GM12878 (cell line): Measurements from ENCODE around the gene TNFSF4. TPM values are rescaled to one million over a fixed set of nuclear protein-coding genes. Genes with fewer than 3 reads are reported as not detected.

Experiments used
- ATAC-seq: fragments of 200-7000 bp; cut with Tn5 transposase; 3 replicates; pipeline ENCODE4 v1.9.1; 2020; ENCODE audit warnings: mild to moderate bottlenecking, moderate library complexity
- BruUV-seq: library from RNA; stranded (reverse); fragments of 400-500 nt; replicated peaks from 2 replicates; lab custom pipeline; 2021; lab: Mats Ljungman, UMichigan
- CTCF ChIA-PET: fragments of 300-600 bp; sonication (Branson Sonifier 250); formaldehyde crosslinking; extraction: SDS; loops from one replicate; lab custom pipeline; 2021; ENCODE audit warnings: inconsistent platforms; lab: Yijun Ruan, JAX
- POLR2A ChIA-PET: fragments of 350-600 bp; formaldehyde crosslinking; extraction: SDS; loops from one replicate; lab custom pipeline; 2021; ENCODE audit warnings: inconsistent platforms; lab: Charles Lee
- RAD21 ChIA-PET: fragments of 300-600 bp; sonication (Branson Sonifier 250); formaldehyde crosslinking; loops from one replicate; lab custom pipeline; 2023; ENCODE audit warnings: antibody characterized with exemption; ENCODE audit not compliant: unreplicated experiment; lab: Charles Lee
- SMC1A ChIA-PET: fragments of 300-600 bp; sonication (Branson Sonifier 250); formaldehyde crosslinking; loops from one replicate; lab custom pipeline; 2023; ENCODE audit not compliant: unreplicated experiment, uncharacterized antibody; lab: Charles Lee
- DNase-seq: peaks from one replicate; pipeline ENCODE4 v3.0.0-alpha.2; 2011; ENCODE audit warnings: low read depth, low spot score
- FAIRE-seq: peaks from 3 replicates; lab custom pipeline; 2011; peaks lifted over from hg19 to GRCh38; lab: Jason Lieb, UNC
- H2AFZ ChIP-seq: 2 replicates; pipeline ENCODE4 v1.6.0; 2011; ENCODE audit warnings: low read depth, low read length, control low read depth; ENCODE audit not compliant: control insufficient read depth
- H3K27ac ChIP-seq: 2 replicates; pipeline ENCODE4 v1.5.1; 2011; ENCODE audit warnings: control low read depth; ENCODE audit not compliant: control insufficient read depth, insufficient read depth
- H3K27me3 ChIP-seq, 2 experiments: replicated peaks in 1 of 2; 2 replicates each; pipeline versions ENCODE4 v1.6.0 to v1.6.1; 2011; ENCODE audit warnings: low read length in 1 of 2; ENCODE audit not compliant: control insufficient read depth in 2 of 2, insufficient read depth in 2 of 2
- H3K36me3 ChIP-seq, 2 experiments: 2 replicates each; pipeline ENCODE4 v1.5.1; 2011; ENCODE audit warnings: low read length in 1 of 2; ENCODE audit not compliant: control insufficient read depth in 2 of 2, insufficient read depth in 2 of 2
- H3K4me1 ChIP-seq: 2 replicates; pipeline ENCODE4 v1.6.1; 2011; ENCODE audit warnings: mild to moderate bottlenecking, low read length, moderate library complexity, mixed read lengths; ENCODE audit not compliant: control insufficient read depth, insufficient read depth
- H3K4me2 ChIP-seq: 2 replicates; pipeline ENCODE4 v1.6.0; 2011; ENCODE audit warnings: control low read depth; ENCODE audit not compliant: control insufficient read depth, insufficient read depth
- H3K4me3 ChIP-seq: fragments of 200-600 bp; sonication (generic); 2 replicates; pipeline ENCODE4 v1.5.1; 2016
- H3K79me2 ChIP-seq: 2 replicates; pipeline ENCODE4 v1.6.0; 2011; ENCODE audit warnings: low read length; ENCODE audit not compliant: control insufficient read depth, insufficient read depth
- H3K9ac ChIP-seq: 2 replicates; pipeline ENCODE4 v1.8.0; 2011; ENCODE audit warnings: low read length, control low read depth, mixed read lengths; ENCODE audit not compliant: control insufficient read depth, insufficient read depth
- H3K9me3 ChIP-seq: replicated peaks from 3 replicates; pipeline ENCODE4 v1.5.1; 2011; ENCODE audit warnings: mild to moderate bottlenecking, low read length; ENCODE audit not compliant: control insufficient read depth, insufficient read depth
- H4K20me1 ChIP-seq: 2 replicates; pipeline ENCODE4 v1.6.0; 2011; ENCODE audit not compliant: control insufficient read depth, insufficient read depth
- CREB1 ChIP-seq: IDR thresholded peaks from 2 replicates; pipeline ENCODE4 v1.6.1; 2012; ENCODE audit warnings: low read depth, mild to moderate bottlenecking, inconsistent platforms
- USF1 ChIP-seq: IDR thresholded peaks from 2 replicates; pipeline ENCODE4 v1.6.1; 2011; ENCODE audit warnings: borderline replicate concordance, low read depth, mild to moderate bottlenecking, moderate library complexity, mixed read lengths, low read length; ENCODE audit not compliant: insufficient read depth; ENCODE audit errors: extremely low read length
- ZNF384 ChIP-seq: IDR thresholded peaks from 2 replicates; pipeline ENCODE4 v1.6.1; 2012; ENCODE audit warnings: low read depth, mild to moderate bottlenecking, low read length, improper control_type of control experiment, borderline replicate concordance
- WGBS: methylation state at CpG from one replicate; pipeline ENCODE4 v1.1.6; 2016; ENCODE audit warnings: low lambda C conversion rate; ENCODE audit not compliant: insufficient replicate concordance, insufficient coverage; ENCODE audit errors: missing lambda C conversion rate; 5-methylcytosine and 5-hydroxymethylcytosine counted together
- in situ Hi-C: fragments of 300-500 bp; cut with MboI; formaldehyde crosslinking; loops from 9 replicates; pipeline ENCODE4 v1.14.3; 2018; ENCODE audit warnings: mixed read lengths
- intact Hi-C: fragments of 100-400 bp; cut with micrococcal nuclease; formaldehyde crosslinking; loops from one replicate; pipeline ENCODE4 v1.14.2; 2022; ENCODE audit not compliant: unreplicated experiment
- polyA plus RNA-seq, 11 experiments: library from polyadenylated mRNA; depleted of rRNA in 4 of 11; unstranded in 6 of 11; stranded (reverse) in 5 of 11; fragments of >200 nt; fragmentation: Nextera tagmentation in 4 of 11; fragmentation: Illumina TruSeq in 1 of 11; extraction: Ambion mirVana in 4 of 11; extraction: Trizol in 1 of 11; gene quantifications; 1 replicate in 1 of 11; 2 replicates in 10 of 11; pipeline versions ENCODE4 v1.2.1 to v1.2.3, GENCODE V29; 2011 to 2016; ENCODE audit warnings: inconsistent platforms in 2 of 11, missing spikeins in 2 of 11, low read depth in 1 of 11
- total RNA-seq, 4 experiments: library from RNA; depleted of rRNA in 3 of 4; stranded (reverse); fragments of >200 nt in 3 of 4; fragmentation: Illumina TruSeq in 1 of 4; extraction: Trizol in 1 of 4; gene quantifications; 2 replicates each; pipeline versions ENCODE4 v1.2.1 to v1.2.3, GENCODE V29; 2013 to 2021
- TF ChIP-seq, protein P1 (sequence below): fragments of 450-650 bp; IDR thresholded peaks from 2 replicates; pipeline ENCODE4 v1.6.1; 2016; ENCODE audit warnings: mild to moderate bottlenecking

TNFSF4 gene
- total and polyA plus RNA-seq, 10 of the 15 experiments (the other 5 are each of a cell fraction or from before 2014, with no cell fraction given): 8.1 to 31.0 (median 12.9) TPM

DNA sequence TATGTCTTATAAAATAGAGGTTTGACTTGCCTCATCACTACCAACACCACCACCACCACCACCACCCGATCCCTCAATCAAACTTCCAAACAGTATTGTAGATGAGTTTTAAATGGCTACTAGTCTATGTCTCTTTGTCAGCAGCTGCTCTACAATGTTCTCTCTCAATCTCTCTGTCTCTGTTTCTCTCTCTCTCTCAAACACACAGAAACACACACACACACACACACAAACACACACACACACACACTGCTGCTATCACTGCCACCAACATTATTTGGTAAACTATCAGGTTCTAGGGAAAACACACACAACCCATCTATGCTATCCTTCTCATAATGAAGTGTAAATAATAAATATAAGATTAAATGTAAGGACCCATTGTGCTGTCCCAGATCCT, 2.4 kb downstream of the TNFSF4 start:
- no peak overlapping the region for H3K9ac ChIP-seq
- no TSS peak for BruUV-seq
- TF ChIP-seq USF1: no peak
- TF ChIP-seq CREB1: no peak
- TF ChIP-seq, protein P1, sequence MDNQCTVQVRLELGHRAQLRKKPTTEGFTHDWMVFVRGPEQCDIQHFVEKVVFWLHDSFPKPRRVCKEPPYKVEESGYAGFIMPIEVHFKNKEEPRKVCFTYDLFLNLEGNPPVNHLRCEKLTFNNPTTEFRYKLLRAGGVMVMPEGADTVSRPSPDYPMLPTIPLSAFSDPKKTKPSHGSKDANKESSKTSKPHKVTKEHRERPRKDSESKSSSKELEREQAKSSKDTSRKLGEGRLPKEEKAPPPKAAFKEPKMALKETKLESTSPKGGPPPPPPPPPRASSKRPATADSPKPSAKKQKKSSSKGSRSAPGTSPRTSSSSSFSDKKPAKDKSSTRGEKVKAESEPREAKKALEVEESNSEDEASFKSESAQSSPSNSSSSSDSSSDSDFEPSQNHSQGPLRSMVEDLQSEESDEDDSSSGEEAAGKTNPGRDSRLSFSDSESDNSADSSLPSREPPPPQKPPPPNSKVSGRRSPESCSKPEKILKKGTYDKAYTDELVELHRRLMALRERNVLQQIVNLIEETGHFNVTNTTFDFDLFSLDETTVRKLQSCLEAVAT: 0 out of 2 replicates have a peak, but pooled peaks have one; percentile 19
- no peak for TF ChIP-seq ZNF384
- TF ChIP-seq, all 136 proteins: peak for 1
- ATAC-seq: peak; percentile 4; the same call in 2 of the 3 replicates
- in situ Hi-C loops (loop anchor here (5.0 kb wide), 2 partner anchors 382 to 457 kb away; no protein-coding TSS in a partner anchor), intact Hi-C loops (loop anchor here (1.0 to 10.0 kb wide), 2 partner anchors 423 to 620 kb away; partner anchors contain the start of genes CENPL and DARS2)
- Histone ChIP-seq H3K4me3 (no peak overlapping the region), H3K9me3 (no peaks in the 10 kb centered on the region), H4K20me1 (no peaks in the 10 kb centered on the region), H3K4me2 (peak overlapping the region; percentile 87), H3K79me2 (peaks cover 9% of the 10 kb centered on the region), H3K4me1 (peaks cover 14% of the 10 kb centered on the region), H3K36me3 (no peaks in the 10 kb centered on the region; a peak in 1 of 4 replicates), H3K27ac (no peak overlapping the region; the same call in 1 of the 2 replicates), H2AFZ (no peak overlapping the region), H3K27me3 (no peaks in the 10 kb centered on the region)
- FAIRE-seq: no peak
- WGBS: 92% methylated on average over 1 of the region's 1 CpG
- CTCF ChIA-PET: interaction anchor here (0.6 to 11.8 kb wide), 24 partner anchors 10 to 1013 kb away, joined by 3 to 414 read pairs (median 6); no protein-coding TSS in a partner anchor
- SMC1A ChIA-PET: interaction anchor here (0.9 to 21.4 kb wide), 27 partner anchors 8 to 510 kb away, joined by 3 to 348 read pairs (median 7); partner anchors contain the start of gene KLHL20
- DNase-seq: no peak
- RAD21 ChIA-PET: interaction anchor here (0.6 to 11.2 kb wide), 22 partner anchors 8 to 815 kb away, joined by 3 to 245 read pairs (median 10); partner anchors contain the start of genes CENPL and DARS2
- POLR2A ChIA-PET: interaction anchor here (1.0 to 3.8 kb wide), 7 partner anchors 11 to 385 kb away, joined by 3 to 11 read pairs (median 4); no protein-coding TSS in a partner anchor
